ENCODE measurements around the gene MCM9. TPM values are rescaled to one million over a fixed set of nuclear protein-coding genes. Genes with fewer than 3 reads are reported as not detected.
"Not testable (repeated sequence)": the region's sequence is repeated elsewhere in the genome, so short reads cannot be mapped to it uniquely, and the experiment has no call there.

Gene MCM9
- total RNA-seq, 1 experiment from 2014 or later: 17.8 TPM

DNA sequence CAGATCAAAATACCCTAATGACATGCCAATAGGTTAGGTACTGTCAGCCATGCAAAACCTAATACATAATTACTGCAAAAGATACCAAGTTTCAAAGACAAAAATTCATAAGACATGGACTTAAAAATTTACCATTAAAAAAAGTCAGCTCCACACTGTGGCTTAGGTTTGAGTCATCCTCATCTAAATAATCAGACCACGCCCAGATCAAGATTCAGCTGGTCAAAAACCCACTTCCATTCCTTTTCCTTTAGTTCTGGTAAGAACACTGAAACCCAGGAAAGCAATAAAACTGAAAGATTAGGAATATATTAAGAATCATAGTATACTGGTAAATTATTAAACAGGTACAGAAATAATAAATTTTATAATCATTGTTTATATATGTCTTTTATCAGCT lies 122.0 kb downstream of the MCM9 start:
- H3K4me2 ChIP-seq (ENCODE audit: low read depth, low read length, poor library complexity, severe bottlenecking): no peak overlapping the region

DNA sequence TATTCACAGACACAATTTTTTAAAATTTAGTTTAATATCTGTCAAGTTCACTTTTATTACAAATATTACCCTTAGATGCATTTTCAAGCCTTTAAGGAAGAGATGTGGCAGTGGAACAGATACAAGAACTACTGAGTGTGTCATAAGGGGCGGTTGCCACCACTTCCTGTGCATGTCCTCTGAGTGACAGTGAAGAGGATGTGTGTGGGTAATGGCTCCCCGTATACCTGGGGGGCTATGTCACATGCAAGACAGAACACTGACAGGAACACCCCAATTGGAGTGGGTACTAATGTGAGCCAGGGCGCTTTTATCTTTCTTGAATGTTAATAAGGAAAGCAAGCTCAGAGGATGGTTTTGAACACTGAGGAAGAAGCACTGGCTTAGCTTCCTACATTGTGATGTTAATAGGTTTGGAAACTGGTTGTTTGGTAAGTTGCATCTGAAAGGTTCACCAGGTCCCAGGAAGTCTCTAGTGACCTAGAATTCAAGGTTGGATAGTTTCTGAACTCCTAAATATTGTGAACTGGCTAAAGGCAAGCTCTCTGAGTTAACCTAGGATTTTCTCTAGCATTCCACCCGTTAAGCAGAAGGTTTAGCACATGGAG lies 124.4 kb downstream of the MCM9 start:
- H3K4me1 ChIP-seq (ENCODE audit: low read length): peaks cover 35% of the 10 kb centered on the region
- H3K27me3 ChIP-seq (ENCODE audit: low read length): no peaks in the 10 kb centered on the region
- H2AFZ ChIP-seq (ENCODE audit: low read length): no peak overlapping the region
- H3K79me2 ChIP-seq (ENCODE audit: low read length): no peaks in the 10 kb centered on the region
- peak overlapping the region; percentile 79 for H3K27ac ChIP-seq (ENCODE audit: low read length)
- peaks cover 14% of the 10 kb centered on the region for H3K36me3 ChIP-seq (ENCODE audit: insufficient read depth, low read length)
- no peaks in the 10 kb centered on the region for H4K20me1 ChIP-seq (ENCODE audit: insufficient read depth, low read depth, low read length)
- H3K4me2 ChIP-seq (ENCODE audit: low read depth, low read length, poor library complexity, severe bottlenecking): no peak overlapping the region
- H3K9me3 ChIP-seq (ENCODE audit: low read length): no peaks in the 10 kb centered on the region
- H3K4me3 ChIP-seq (ENCODE audit: low read length): no peak overlapping the region
- no peak overlapping the region for H3K9ac ChIP-seq (ENCODE audit: low read length)
- peak; percentile 51 for DNase-seq
- H3K9me2 ChIP-seq (replicated peaks; ENCODE audit: insufficient read depth, low read length): no peaks in the 10 kb centered on the region

More for the DNA sequence above, 122.0 kb downstream of the MCM9 start:
- peak overlapping the region; percentile 8; the same call in 1 of the 2 replicates for H3K27ac ChIP-seq (ENCODE audit: low read length)
- no peak overlapping the region for H3K9ac ChIP-seq (ENCODE audit: low read length)
- H3K4me1 ChIP-seq (ENCODE audit: low read length): peaks cover 35% of the 10 kb centered on the region
- no peak overlapping the region for H3K4me3 ChIP-seq (ENCODE audit: low read length)
- no peaks in the 10 kb centered on the region for H3K27me3 ChIP-seq (ENCODE audit: low read length)
- no peaks in the 10 kb centered on the region for H3K79me2 ChIP-seq (ENCODE audit: low read length)
- peaks cover 14% of the 10 kb centered on the region for H3K36me3 ChIP-seq (ENCODE audit: insufficient read depth, low read length)
- no peak for DNase-seq
- no peaks in the 10 kb centered on the region for H4K20me1 ChIP-seq (ENCODE audit: insufficient read depth, low read depth, low read length)
- H3K9me2 ChIP-seq (replicated peaks; ENCODE audit: insufficient read depth, low read length): no peaks in the 10 kb centered on the region
- H2AFZ ChIP-seq (ENCODE audit: low read length): no peak overlapping the region
- H3K9me3 ChIP-seq (ENCODE audit: low read length): no peaks in the 10 kb centered on the region

DNA sequence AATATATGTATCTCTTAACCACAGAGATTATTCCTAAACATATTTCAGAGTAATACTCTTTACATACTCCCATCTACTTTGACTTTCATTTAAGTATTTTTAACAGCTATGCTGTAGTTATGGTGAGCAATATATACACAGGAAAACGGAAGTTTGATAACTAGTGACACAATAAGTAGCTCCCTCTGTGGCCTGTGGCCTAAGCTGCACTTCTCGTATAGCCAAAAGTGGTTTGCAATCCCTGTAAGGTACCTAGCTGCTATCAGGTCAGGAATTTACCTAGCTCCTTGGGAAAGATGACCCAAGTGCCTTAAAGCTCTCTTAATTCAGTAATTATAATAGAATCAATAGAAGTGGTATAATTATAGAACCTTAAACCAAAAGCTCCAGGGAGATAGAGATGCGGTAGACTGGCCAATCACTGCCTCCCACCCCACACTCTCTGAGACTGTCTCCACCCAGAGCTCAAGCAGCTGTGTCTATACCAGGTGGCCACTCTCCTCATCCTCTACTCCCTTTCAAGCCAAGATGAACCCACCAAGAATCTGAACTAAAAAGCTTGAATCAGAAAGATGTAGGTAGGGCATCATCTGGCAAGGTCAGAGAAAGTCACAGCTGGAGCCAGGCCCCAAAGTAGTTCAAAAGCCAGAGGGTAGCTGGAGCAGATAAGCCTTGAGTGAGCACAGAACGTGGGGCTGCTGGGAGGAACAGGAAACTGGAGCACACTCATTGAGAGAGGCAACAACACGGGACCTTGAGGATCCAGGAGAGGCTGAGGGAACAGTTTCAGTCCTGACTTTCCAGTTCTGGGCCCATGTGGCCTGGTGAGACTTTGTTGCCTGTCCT lies 125.9 kb downstream of the MCM9 start:
- Histone ChIP-seq H3K4me1 (ENCODE audit: low read length) (peaks cover 35% of the 10 kb centered on the region), H3K9me2 (replicated peaks; ENCODE audit: insufficient read depth, low read length) (no peaks in the 10 kb centered on the region), H4K20me1 (ENCODE audit: insufficient read depth, low read depth, low read length) (no peaks in the 10 kb centered on the region), H3K4me3 (ENCODE audit: low read length) (no peak overlapping the region), H3K27ac (ENCODE audit: low read length) (peak overlapping the region; percentile 79), H3K27me3 (ENCODE audit: low read length) (no peaks in the 10 kb centered on the region), H3K9ac (ENCODE audit: low read length) (peak overlapping the region; percentile 46), H3K9me3 (ENCODE audit: low read length) (no peaks in the 10 kb centered on the region), H3K79me2 (ENCODE audit: low read length) (no peaks in the 10 kb centered on the region), H3K36me3 (ENCODE audit: insufficient read depth, low read length) (peaks cover 14% of the 10 kb centered on the region), H3K4me2 (ENCODE audit: low read depth, low read length, poor library complexity, severe bottlenecking) (peak overlapping the region; percentile 52), H2AFZ (ENCODE audit: low read length) (peak overlapping the region; percentile 28)
- peak; percentile 83 for DNase-seq

DNA sequence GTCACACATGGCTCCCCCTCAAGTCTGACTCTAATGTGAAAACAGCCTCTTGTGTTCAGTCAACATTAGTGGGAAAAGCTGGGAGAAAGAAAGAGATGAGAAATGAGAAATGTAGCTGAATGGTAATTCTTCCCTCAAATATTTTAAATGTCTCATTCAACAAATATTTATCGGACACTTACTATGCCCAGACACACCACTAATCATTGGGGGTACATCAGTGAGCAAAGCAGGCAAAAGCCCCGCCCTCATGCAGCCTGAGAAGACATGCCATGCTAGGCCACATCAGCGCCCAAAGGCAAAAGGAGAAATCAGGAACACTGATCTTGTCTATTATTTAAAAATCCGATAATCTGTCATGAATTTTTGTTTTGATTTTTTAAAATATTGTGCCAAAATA lies 130.9 kb downstream of the MCM9 start:
- H3K36me3 ChIP-seq (ENCODE audit: insufficient read depth, low read length): no peaks in the 10 kb centered on the region
- no peak overlapping the region for H3K9ac ChIP-seq (ENCODE audit: low read length)
- H3K4me3 ChIP-seq (ENCODE audit: low read length): no peak overlapping the region
- no peaks in the 10 kb centered on the region for H4K20me1 ChIP-seq (ENCODE audit: insufficient read depth, low read depth, low read length)
- H3K9me2 ChIP-seq (replicated peaks; ENCODE audit: insufficient read depth, low read length): no peaks in the 10 kb centered on the region
- peaks cover 23% of the 10 kb centered on the region for H3K4me1 ChIP-seq (ENCODE audit: low read length)
- H3K9me3 ChIP-seq (ENCODE audit: low read length): no peaks in the 10 kb centered on the region
- no peak for DNase-seq
- H3K4me2 ChIP-seq (ENCODE audit: low read depth, low read length, poor library complexity, severe bottlenecking): no peak overlapping the region
- H2AFZ ChIP-seq (ENCODE audit: low read length): no peak overlapping the region
- H3K27ac ChIP-seq (ENCODE audit: low read length): no peak overlapping the region
- H3K79me2 ChIP-seq (ENCODE audit: low read length): no peaks in the 10 kb centered on the region
- no peaks in the 10 kb centered on the region for H3K27me3 ChIP-seq (ENCODE audit: low read length)

DNA sequence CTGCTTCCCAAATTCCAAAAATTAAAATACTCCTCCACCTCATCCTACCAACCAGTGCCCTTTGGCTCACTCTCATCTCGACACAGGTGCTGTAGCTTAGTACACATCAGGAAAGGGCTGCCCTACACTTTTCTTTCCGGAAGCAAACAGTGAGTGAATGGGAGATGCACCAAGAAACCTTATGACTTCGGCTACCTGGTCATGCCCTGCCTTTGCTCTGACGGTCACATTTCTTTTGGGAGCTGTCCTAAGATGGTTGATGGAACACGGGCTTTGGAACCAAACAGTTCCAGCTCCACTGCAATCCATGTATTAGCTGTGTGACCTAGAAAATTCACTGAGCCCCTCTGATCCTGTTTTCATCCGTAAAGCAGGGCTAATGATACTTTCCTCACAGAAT lies 133.7 kb downstream of the MCM9 start:
- Histone ChIP-seq H3K4me2 (ENCODE audit: low read depth, low read length, poor library complexity, severe bottlenecking) (peak overlapping the region; percentile 62), H3K4me3 (ENCODE audit: low read length) (no peak overlapping the region), H3K79me2 (ENCODE audit: low read length) (no peaks in the 10 kb centered on the region), H3K9ac (ENCODE audit: low read length) (no peak overlapping the region), H3K27ac (ENCODE audit: low read length) (no peak overlapping the region), H4K20me1 (ENCODE audit: insufficient read depth, low read depth, low read length) (no peaks in the 10 kb centered on the region), H2AFZ (ENCODE audit: low read length) (no peak overlapping the region), H3K36me3 (ENCODE audit: insufficient read depth, low read length) (no peaks in the 10 kb centered on the region), H3K27me3 (ENCODE audit: low read length) (no peaks in the 10 kb centered on the region), H3K4me1 (ENCODE audit: low read length) (peaks cover 17% of the 10 kb centered on the region), H3K9me2 (replicated peaks; ENCODE audit: insufficient read depth, low read length) (no peaks in the 10 kb centered on the region), H3K9me3 (ENCODE audit: low read length) (no peaks in the 10 kb centered on the region)
- DNase-seq: no peak

DNA sequence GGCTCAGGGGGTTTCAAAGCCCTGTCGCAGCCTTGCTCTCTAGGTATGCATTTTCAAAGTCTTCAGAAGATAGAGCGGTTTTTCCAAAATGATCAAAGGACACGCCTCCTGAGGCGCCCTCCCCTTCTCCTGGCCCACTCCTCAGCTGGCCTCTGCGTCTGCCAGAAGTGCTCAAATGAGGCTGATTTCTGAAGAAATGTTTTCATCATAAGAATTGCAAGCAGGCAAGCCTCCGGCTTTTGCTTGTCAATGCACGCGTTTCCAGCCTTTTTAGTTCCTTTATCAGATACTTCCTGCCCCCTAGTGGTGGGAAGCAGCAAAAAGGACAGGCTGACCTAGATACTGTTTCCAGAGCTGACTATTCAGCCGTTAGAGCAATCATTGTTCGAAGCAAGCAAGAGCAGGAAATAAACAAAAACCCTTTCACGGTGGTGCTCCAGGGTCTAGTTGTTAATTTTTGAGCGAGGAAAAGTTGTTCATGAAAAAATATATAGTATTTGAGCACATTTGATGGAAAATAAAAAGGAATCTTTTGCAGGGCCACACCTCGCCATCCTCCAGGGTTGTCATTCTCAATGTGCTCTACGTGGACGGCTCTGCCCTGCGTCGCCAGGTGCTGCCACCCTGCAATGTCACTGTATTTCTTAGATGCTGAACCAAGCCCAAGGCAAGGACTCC lies 134.4 kb downstream of the MCM9 start:
- DNase-seq: peak; percentile 95

DNA sequence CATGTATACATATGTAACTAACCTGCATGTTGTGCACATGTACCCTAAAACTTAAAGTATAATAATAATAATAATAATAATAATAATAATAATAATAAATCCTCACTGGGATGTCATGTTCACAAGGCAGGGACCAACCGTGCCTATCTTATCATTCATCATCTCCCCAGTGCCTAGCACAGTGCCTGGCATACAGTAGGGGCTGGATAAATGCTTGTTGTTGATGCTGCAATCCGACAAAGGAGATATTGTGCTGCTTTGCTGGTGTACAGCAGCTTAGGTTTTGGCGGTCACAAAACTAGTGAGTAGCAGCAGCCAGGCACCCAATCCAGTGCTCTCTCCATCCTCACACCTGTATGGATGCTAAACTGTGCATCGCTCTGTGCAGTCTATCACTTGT lies 135.1 kb downstream of the MCM9 start:
- Histone ChIP-seq H3K4me1 (ENCODE audit: low read length) (peaks cover 17% of the 10 kb centered on the region), H3K27me3 (ENCODE audit: low read length) (no peaks in the 10 kb centered on the region), H3K9ac (ENCODE audit: low read length) (no peak overlapping the region), H3K79me2 (ENCODE audit: low read length) (no peaks in the 10 kb centered on the region), H3K9me2 (replicated peaks; ENCODE audit: insufficient read depth, low read length) (no peaks in the 10 kb centered on the region), H3K4me3 (ENCODE audit: low read length) (no peak overlapping the region), H4K20me1 (ENCODE audit: insufficient read depth, low read depth, low read length) (no peaks in the 10 kb centered on the region), H3K4me2 (ENCODE audit: low read depth, low read length, poor library complexity, severe bottlenecking) (peak overlapping the region; percentile 62), H3K27ac (ENCODE audit: low read length) (no peak overlapping the region), H2AFZ (ENCODE audit: low read length) (no peak overlapping the region), H3K36me3 (ENCODE audit: insufficient read depth, low read length) (no peaks in the 10 kb centered on the region), H3K9me3 (ENCODE audit: low read length) (no peaks in the 10 kb centered on the region)
- no peak for DNase-seq

More for the DNA sequence above, 134.4 kb downstream of the MCM9 start:
- H2AFZ ChIP-seq (ENCODE audit: low read length): no peak overlapping the region
- no peaks in the 10 kb centered on the region for H3K79me2 ChIP-seq (ENCODE audit: low read length)
- no peaks in the 10 kb centered on the region for H3K9me3 ChIP-seq (ENCODE audit: low read length)
- peaks cover 17% of the 10 kb centered on the region for H3K4me1 ChIP-seq (ENCODE audit: low read length)
- no peaks in the 10 kb centered on the region for H3K36me3 ChIP-seq (ENCODE audit: insufficient read depth, low read length)
- peak overlapping the region; percentile 62 for H3K4me2 ChIP-seq (ENCODE audit: low read depth, low read length, poor library complexity, severe bottlenecking)
- no peaks in the 10 kb centered on the region for H3K9me2 ChIP-seq (replicated peaks; ENCODE audit: insufficient read depth, low read length)
- H3K27ac ChIP-seq (ENCODE audit: low read length): no peak overlapping the region
- H4K20me1 ChIP-seq (ENCODE audit: insufficient read depth, low read depth, low read length): no peaks in the 10 kb centered on the region
- no peaks in the 10 kb centered on the region for H3K27me3 ChIP-seq (ENCODE audit: low read length)
- H3K9ac ChIP-seq (ENCODE audit: low read length): peak overlapping the region; percentile 51
- peak overlapping the region; percentile 43; the same call in 1 of the 2 replicates for H3K4me3 ChIP-seq (ENCODE audit: low read length)

DNA sequence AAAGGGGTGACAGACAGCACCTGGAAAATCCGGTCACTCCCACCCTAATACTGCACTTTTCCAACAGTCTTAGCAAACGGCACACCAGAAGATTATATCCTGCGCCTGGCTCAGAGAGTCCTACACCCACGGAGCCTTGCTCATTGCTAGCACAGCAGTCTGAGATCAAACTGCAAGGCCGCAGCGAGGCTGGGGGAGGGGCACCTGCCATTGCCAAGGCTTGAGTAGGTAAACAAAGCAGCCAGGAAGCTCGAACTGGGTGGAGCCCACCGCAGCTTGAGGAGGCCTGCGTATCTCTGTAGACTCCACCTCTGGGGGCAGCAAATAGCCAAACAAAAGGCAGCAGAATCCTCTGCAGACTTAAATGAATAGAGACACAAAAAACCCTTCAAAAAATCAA lies 138.4 kb downstream of the MCM9 start:
- DNase-seq: peak; percentile 76
- not testable (repeated sequence) for H3K4me3 ChIP-seq (ENCODE audit: low read length); H3K27ac ChIP-seq (ENCODE audit: low read length); H3K9me2 ChIP-seq (replicated peaks; ENCODE audit: insufficient read depth, low read length); H3K36me3 ChIP-seq (ENCODE audit: insufficient read depth, low read length); H3K9me3 ChIP-seq (ENCODE audit: low read length); H3K27me3 ChIP-seq (ENCODE audit: low read length); H2AFZ ChIP-seq (ENCODE audit: low read length); H3K79me2 ChIP-seq (ENCODE audit: low read length); H3K9ac ChIP-seq (ENCODE audit: low read length); H4K20me1 ChIP-seq (ENCODE audit: insufficient read depth, low read depth, low read length); H3K4me2 ChIP-seq (ENCODE audit: low read depth, low read length, poor library complexity, severe bottlenecking)
- peaks cover 17% of the 10 kb centered on the region for H3K4me1 ChIP-seq (ENCODE audit: low read length)
